NCI-H128 (cell line): ENCODE data around the gene NAALADL1.

Experiments
- DNase-seq: peaks from one replicate; lab custom pipeline; 2025; ENCODE audit not compliant: unreplicated experiment; lab: John Stamatoyannopoulos, UW

The NAALADL1 gene

DNA sequence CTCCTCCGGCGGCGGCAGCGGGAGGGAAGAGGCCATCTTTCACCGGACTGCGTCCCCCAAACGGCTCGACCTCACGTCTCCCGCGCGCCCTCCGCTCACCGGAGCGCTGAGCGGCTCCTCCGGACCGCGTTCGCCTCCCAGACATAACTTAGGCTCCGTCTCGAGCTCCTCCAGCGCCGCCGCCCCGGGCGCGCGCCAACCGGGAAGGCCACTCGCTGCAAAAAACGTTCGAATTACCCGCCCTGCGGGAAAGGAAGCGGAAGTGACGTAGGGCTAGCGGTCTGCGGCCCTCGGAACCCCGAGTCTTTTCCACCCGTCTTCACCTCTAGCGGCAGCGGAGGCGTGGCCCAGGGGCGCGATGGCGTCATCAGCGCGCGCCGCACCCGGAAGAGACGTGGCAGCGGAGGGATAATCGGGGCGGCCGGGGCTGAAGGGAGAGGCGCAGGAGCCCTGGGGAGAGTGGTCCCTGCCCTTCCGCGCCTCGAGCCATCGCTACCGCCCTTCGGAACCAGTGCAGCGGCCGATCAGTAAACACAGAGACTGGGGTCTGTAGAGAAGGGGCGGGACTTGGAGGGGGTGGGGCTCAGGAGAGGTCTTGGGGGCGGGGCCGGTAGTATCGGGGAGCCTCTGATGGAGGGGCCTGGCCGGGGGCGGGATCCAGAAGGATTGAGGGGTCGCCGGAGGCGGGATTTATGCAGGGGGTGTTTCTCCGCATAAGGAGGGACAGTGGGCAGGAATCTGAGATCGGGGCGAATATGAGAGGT lies 25.7 kb upstream of the NAALADL1 start, which contains the start of the genes CDCA5 and ZFPL1:
TSS of gene CDCA5 (minus strand) at position 207 of the 764 bp plus-strand sequence. CDS start at position 145, 62 bp downstream.
TSS of gene ZFPL1 (plus strand) at position 389 of the 764 bp plus-strand sequence. CDS start 477 bp downstream, outside the sequence.
- peak; percentile 91 for DNase-seq

DNA sequence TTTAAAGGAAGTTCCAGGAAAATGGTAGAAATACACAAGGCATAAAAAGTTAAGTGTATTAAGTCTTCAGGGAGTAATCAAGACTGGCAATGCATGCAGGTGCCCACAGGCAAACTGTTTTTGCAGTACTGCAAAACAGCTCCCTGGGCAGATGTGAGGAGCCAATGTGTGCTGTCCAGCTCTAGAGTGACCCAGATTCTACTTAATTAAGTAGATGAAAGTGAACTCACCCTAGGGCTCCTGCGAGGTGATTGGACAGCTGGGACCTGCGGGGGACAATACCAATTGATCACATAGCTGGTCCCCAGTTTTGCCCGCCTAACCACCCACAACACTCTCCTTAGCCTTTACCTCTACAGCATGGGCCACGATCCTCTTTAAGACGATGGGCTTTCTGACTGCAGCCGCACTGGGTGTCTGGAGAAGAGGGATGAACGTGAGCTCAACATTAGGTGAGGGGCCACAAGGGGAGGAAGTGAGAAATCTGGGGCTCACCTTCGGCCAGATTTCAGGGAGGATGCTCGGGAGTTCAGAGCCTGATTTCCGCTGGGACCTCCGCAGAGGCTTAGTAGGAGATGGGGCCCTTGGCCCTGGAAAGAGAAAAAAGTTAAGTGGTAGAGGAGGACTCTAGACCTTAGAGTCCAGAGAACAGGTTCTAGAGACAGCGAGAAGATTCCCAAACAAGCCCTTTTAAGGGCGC lies 24.9 kb upstream of the NAALADL1 start:
- no peak for DNase-seq

DNA sequence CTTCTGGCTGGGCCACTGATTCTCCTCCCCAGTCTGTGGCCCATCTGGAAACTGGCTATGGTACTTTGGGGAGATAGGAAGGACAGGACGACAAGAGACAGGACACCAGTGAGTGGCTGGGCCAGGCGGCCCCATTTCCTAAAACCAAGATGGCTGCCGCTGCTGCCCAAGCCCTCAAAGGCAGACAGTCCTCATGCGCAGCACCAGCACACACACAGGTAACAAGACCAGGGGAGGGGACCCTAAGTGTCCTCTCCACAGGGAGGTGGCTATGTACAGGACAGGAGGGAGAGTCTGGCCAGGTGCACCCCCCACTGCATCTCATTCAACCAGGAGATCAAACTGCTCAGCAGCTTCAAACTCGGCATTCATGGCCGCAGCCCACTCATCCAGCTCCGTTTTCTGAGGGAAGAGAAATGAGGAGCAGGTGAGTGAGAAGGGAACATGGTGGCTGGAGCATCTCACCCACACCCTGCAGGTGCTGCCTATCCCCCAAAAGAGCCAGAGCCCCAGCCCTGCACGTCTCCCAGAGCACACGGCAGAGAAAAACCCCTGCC lies 20.5 kb upstream of the NAALADL1 start:
- DNase-seq, result no peak

DNA sequence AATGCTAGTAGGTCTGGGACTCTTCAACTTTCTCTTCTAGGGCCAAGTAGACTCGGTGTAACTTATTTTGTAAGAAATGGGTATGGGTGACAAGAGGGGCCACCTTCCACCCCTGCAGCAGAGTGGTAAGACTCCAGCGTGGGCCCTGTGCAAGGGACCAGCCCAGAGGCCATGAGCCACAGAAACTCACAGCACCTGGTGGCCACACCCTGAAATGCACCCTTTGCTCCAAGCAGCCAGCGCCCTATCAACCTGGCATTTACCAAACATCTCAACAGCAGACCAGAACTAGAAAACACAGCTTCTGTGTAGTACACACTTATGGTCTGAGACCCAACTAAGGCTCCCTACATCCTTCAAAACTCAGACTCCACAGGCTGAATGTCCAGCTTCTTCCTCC lies 19.8 kb upstream of the NAALADL1 start:
- DNase-seq, result peak; percentile 37

DNA sequence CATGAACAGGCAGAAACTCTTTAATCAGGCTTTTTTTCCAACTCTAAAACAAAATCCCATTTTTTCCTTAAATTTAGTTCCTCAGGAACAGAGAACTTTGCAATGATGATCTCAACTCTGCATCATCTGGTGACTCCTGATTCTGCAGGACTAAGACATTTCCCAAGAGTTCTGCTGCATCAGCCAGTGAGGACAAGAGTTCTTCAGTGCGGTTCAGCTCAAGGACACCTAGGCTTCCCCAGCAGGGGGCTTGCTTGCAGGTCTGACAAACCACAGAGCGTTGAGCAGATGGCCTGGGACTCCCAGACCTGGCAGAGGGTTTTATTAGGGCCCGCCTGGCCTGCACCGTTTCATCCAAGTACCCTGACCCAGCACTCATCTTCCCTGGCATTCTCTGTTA lies 19.1 kb upstream of the NAALADL1 start:
- DNase-seq, result no peak

DNA sequence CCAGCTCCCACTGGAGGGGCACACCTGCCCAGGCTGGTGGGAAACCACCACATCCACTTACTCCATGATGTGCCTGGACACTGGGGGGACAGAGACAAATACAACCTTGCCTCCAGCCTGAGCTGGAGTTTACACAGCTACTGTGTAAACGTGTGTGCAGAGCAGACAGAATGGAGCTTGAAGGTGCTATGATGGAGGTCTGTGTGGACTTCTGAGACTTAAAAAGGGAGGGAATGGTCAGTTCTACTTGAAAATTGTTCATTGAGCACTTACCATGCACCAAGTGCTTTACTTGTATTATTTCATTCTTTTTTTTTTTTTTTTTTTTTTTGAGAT lies 14.2 kb upstream of the NAALADL1 start:
- DNase-seq, result no peak

DNA sequence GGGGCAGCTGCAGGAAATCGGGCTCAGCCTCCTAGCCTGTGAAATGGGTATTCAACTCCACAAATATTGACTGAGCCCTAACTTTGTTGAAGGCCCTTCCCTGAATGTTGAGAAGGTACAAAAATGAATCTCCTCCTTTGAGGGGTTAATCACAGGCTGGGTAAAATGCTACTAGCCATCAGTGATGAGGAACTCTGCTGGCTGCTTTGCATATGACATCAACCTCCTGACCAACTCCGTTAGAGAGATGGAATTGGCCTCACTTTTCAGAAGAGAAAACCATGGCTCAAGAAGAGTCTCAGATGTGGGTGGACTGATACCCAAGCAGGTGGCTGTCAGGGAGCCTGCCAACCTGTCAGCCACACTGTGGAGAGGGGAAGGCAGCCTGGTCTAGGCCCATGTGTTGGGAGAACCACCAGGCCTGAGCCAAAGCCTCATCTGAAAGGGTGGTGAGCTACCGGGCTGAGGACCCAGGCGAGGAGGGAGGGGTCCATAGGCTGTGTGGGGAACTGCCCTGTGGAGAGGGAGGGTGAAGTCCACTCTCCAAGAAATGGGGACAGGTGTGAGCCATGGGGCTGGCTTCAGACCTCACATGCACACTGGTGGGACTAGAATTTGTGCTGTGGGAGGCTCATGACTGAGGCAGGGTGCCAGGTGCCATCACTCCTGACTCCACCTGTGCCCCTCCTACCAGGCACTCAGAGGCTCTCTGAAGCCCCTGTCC lies 13.7 kb upstream of the NAALADL1 start:
- no peak for DNase-seq

DNA sequence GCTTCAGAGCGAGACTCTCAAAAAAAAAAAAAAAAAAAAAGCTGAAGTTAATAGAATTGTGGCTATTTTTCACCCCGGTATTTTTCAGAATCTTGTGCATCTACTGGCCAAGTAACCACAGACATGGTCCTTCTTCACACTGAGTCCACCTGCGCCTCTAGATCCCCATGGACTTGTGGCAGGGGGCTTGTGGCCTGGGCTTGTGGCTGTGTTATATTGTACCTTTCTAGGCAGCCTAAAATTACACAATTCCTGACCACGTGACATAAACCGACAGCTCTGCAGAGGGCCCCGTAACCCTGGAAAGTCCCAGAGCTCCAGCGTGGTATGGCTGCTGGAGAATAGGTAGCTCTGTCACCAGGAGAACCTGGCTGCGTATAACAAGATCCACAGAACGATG lies 10.9 kb upstream of the NAALADL1 start:
- no peak for DNase-seq

DNA sequence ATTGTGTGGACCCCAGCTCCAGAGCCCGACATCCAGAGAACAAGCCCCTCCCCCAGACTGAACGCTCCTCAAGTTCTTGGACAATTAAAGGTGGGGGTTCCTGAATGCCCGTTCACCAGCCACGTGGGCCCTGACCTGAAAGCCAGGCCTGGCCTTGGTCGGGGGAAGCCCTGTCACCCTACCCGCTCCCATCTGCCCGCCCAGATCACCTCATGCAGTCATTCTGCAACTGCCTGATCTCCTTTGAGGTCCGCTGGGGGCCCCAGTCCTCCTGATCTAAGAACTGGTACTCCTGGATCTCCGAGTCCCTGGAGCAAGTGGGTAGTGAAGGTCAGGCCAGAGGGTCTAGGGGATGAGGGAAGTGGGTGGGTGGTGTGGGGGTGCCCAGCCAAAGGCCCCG lies 9.1 kb upstream of the NAALADL1 start:
- DNase-seq, result no peak

DNA sequence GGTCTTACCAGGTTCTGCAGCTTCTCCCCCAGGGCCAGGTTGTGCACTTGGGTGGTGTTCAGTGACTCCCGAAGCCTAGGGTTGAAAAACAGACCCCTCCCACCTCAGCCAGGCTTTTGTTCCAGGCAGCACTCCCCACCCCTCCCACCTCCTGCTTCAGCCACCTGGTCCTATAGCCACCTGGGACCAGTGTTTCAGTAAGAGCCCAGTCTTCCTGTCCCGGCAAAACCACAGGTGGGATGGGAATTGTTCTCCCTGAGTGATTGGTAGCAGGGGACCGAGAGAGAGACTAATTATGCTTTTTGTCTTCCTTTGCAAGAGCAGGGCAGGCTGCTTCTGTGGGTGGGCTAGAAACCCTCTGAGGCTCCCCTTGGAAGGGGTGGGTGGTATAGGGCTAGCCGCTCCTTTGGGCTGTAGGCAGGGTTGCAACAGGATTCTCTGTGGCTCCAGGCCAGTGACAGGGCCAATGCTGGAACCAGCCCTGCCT lies 8.5 kb upstream of the NAALADL1 start:
- peak; percentile 44 for DNase-seq

DNA sequence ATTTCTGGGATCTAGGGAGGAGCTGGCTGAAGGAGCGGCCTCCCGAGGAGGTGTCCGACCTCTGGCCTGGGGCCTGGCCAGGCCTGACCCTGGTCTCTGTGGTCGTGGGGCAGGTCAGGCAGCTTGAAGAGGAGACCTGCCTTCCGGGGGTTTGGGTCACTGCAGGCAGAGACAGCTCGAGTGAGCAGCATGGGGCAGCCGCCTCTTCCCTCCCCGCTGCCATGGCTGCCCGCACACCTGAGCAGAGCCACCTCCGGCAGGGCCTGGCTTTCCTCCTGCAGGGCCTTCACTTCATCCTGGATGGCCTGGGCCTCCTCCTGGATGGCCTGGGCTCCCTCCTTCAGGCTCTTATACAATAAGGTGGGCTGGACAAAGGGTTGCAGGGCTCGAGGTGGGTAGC lies 8.0 kb upstream of the NAALADL1 start:
- no peak for DNase-seq

DNA sequence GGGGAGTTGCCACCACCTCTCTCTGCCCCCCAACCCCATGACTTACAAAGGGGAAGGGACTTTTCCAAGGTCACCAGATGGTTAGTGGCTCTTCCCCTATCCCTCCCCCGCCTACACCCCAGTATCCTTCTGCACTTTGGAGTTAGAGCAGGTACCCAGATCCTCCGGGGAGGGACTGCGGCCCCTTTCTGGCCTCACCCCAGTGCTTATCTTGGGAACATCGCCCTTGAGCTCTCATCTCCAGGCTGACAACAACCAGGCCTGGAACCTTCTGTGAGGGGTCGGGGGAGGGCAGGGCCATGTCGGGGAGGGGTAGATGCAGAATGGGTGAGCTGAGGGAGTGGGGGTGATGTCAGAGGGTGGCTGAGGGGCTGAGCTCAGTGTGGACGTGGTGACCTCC lies 7.5 kb upstream of the NAALADL1 start:
- DNase-seq, result no peak

DNA sequence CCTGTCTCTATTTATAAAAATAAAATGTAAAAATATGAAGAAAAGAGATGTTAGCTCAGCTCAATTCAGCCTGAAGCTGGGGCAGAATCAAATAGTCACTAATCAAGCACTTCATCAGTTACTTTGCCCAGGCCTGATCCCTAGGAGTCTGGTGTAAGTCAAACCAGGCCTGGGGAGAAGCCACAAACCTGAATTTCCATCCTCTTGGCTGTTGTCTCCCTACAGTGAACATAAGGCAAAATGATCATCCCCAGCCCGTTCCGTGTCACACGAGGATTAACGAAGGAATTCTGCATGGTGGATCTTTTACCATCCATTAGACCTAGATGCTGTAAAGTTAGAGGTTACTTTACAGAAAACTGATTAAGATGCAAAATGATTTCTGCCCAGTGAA lies 6.5 kb upstream of the NAALADL1 start:
- DNase-seq, result no peak

DNA sequence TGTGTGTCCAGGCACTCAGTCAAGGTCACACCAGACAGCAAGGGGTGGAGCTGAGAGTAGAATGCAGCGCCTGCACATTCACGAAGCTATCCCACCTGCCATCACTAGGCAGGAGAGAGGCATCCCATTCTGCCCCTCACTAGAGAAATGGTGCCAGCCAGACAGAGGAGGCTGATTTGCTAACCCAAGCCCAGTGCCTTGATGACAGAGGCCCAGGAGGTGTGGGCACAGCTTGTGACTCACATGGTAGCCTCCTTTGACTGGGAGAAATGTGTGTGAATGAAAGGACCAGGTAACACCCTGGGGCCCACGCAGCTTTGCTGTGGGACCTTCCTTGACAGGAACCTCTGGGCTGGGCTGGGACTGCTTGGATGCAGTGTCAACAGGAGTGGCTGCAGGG lies 5.2 kb upstream of the NAALADL1 start:
- DNase-seq, result no peak

DNA sequence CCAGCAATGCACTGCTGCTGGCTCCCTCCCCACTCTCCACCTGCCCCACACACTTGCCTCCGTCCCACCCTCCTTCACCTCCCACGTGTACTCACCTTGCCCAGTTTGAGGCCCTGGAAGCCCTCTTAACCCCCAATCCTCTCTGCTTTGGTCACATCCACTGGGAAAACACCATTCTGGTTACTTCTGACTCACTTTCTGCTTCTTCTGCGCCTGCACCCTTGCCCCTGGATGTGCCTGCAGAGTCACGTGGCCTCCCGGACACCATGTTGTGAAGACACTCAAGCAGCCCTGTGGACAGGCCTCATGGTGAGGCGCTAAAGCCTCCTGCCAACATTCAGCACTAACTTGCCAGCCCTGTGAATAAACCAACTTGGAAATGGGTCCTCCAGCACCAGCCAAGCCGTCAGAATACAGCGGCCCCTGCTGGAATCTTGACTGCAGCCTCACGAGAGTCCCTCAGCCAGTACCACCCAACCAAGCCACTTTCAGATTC lies 2.6 kb upstream of the NAALADL1 start:
- no peak for DNase-seq

DNA sequence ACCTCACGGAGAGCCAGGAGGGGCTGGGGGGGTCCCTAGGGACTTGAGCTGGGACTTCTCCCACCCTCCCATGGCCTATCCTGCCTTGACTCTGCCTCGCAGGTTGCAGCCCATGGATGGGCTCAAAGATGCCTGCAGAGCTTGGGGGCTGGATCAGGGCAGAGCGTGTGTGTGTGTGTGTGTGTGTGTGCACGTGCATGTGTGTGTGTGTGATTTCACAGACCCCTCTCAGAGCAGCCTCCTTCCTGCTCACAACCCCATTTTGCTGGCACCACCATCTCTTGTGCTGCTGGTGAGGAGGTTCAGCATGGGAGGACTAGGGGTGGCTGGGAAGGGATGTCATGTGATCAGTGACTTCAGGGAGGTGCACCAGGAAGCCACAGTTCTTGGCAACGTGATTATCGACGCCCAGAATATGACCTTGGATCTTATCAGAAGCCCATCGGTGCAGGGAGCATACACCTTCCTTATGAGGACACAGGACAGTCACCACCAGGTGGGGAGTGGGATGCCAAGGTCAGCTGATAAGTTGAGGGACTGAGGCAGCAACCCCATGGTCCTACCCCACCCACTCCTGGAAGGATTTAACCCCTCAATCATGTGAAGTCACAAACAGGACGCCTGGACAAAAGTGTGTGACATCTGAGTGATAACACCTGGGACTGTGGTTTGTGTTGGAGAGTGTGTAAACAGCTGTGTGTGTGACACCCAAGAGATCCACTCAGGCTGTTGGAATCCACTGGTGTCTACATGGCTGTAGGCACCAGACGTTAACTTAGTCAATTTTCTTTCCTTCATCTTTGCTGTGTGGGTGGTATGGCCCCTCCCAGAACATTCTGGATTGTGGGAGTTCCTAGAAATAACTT lies 1.8 kb upstream of the NAALADL1 start:
- no peak for DNase-seq

DNA sequence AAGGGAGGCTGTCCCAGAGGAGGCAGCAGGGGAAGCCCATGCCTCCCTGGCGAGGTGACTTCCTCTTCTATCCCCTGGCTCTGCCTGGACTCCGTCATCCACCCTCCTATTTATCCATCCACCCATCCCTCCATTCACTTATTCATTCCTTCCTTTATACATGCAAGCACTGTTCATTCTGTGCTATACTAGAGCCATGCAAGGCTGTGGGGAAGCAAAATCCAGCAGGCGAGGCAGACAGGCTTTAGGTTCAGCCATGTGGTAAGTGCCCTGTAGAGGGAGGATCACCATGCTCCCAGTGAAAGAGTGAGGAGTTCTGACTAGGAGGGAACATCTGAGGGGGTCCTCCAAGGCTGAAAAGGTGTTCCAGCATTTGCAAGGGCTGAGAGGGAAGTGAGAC lies 1.2 kb upstream of the NAALADL1 start:
- DNase-seq, result no peak

DNA sequence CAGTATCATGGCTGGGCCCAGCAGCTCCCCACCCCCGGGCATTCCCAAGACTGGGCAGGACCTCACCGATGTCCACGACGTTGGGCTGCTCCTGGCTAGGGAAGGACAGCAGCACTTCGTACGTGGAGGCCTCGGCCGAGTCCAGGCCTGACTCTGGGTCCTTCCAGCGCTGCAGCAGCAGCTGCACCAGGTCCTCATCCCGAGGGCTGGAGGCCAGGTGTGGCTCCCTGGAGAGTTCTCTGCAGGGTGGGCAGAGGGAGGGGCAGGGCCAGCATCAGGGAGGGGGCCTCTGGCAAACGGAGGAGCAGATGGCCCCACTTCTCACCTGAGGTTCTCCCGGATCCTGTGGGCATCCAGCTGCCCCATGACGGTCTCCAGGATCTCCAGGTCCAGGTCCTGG lies 341 bp downstream of the NAALADL1 start:
- DNase-seq, result no peak

DNA sequence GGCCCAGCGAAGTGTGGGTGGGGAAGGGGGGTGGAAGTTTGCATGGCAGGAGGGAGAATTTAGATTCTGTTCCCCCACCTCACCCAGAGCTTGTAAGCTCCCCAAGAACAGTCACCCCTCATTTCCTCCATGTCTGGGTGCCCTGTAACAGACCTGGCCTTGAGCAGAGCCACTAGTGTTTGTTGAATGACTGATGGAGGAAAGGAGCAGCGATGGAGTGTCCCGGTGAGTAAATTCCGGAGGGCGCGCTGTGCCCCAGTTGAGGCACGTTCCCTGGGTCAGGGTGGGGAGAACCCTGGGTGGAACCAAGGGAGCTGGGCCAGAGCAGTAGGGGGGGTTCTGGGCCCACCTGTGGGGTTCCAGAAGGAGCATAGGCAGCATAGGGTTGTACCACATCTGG lies 827 bp downstream of the NAALADL1 start:
- no peak for DNase-seq

DNA sequence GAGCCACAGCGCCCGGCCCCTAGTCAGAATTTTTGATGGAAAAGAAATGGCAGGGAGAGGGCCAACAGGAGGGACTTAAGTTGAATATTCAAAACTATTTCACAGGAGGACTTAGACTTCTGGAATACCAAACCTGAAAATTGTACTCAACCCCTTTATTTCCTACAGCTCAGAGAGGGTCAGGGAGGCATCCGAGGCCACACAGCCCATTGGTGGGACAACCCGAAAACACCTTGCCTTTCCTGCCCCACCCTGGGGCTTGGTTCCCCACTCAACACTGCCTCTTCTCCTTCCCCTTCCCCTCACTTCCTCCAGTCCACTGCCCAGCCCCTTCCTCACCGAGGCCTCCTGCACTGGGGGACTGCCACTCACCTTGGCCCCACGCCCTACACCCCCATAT lies 1.4 kb downstream of the NAALADL1 start:
- DNase-seq, result no peak
